ENCODE measurements around the gene TRRAP. TPM values are rescaled to one million over a fixed set of nuclear protein-coding genes. Genes with fewer than 3 reads are reported as not detected.

TRRAP gene
- total RNA-seq, 4 donors from 2014 or later = 15.2 to 18.8 (median 17.0) TPM

- DNase-seq = no peak
- Histone ChIP-seq H3K36me3 (peaks cover 0 to 79% of the 10 kb centered on the region in 2 donors), H3K4me1 (no peaks in the 10 kb centered on the region), H3K4me3 (no peak overlapping the region), H3K27me3 (no peaks in the 10 kb centered on the region), H3K9me3 (no peaks in the 10 kb centered on the region), H3K27ac (no peak overlapping the region)
- in situ Hi-C loops (cut with MboI; ENCODE audit: low sequenced_read_pairs in 4 of 4) (no loop called here), intact Hi-C loops (cut with DNase I; ENCODE audit: low total_unique reads) (no loop called here)
- ATAC-seq = no peak
- TF ChIP-seq POLR2A (IDR thresholded peaks at IDR 0.05) = no peak
- no peak for TF ChIP-seq CTCF (IDR thresholded peaks at IDR 0.05 in 4 of 5, conservative IDR thresholded peaks at IDR 0.05 in 1 of 5)
Measured at GRCh38 chr7:98996150-98996552, 117.8 kb downstream of the TRRAP start.

GRCh38 chr7:98997846-98998245 lies 119.5 kb downstream of the TRRAP start:
- no peak for ATAC-seq
- H3K9me3 ChIP-seq = no peaks in the 10 kb centered on the region
- H3K4me3 ChIP-seq = no peak overlapping the region
- H3K36me3 ChIP-seq = peaks cover 0 to 67% of the 10 kb centered on the region in 2 donors
- no peak overlapping the region for H3K27ac ChIP-seq
- intact Hi-C loops (cut with DNase I; ENCODE audit: low total_unique reads) (no loop called here), in situ Hi-C loops (cut with MboI; ENCODE audit: low sequenced_read_pairs in 4 of 4) (no loop called here)
- no peaks in the 10 kb centered on the region for H3K27me3 ChIP-seq
- DNase-seq = no peak
- H3K4me1 ChIP-seq = no peaks in the 10 kb centered on the region
- TF ChIP-seq POLR2A (IDR thresholded peaks at IDR 0.05) (no peak), CTCF (IDR thresholded peaks at IDR 0.05 in 4 of 5, conservative IDR thresholded peaks at IDR 0.05 in 1 of 5) (no peak)

GRCh38 chr7:98998821-98999725 lies 120.7 kb downstream of the TRRAP start:
- Histone ChIP-seq H3K4me1 (no peaks in the 10 kb centered on the region), H3K27ac (no peak overlapping the region), H3K27me3 (no peaks in the 10 kb centered on the region), H3K4me3 (no peak overlapping the region), H3K36me3 (peaks cover 0 to 59% of the 10 kb centered on the region in 2 donors), H3K9me3 (no peaks in the 10 kb centered on the region)
- no peak for ATAC-seq
- no peak for TF ChIP-seq CTCF (IDR thresholded peaks at IDR 0.05 in 4 of 5, conservative IDR thresholded peaks at IDR 0.05 in 1 of 5)
- TF ChIP-seq POLR2A (IDR thresholded peaks at IDR 0.05) = no peak
- DNase-seq = no peak
- in situ Hi-C loops (cut with MboI; ENCODE audit: low sequenced_read_pairs in 4 of 4) = no loop called here
- intact Hi-C loops (cut with DNase I; ENCODE audit: low total_unique reads) = no loop called here

- ATAC-seq = no peak
- H3K27ac ChIP-seq = no peak overlapping the region
Measured at GRCh38 chr7:99000196-99000903, 122.0 kb downstream of the TRRAP start.

More at GRCh38 chr7:99000196-99000903, 122.0 kb downstream of the TRRAP start:
- Histone ChIP-seq H3K4me3 (no peak overlapping the region), H3K36me3 (peaks cover 0 to 57% of the 10 kb centered on the region in 2 donors), H3K9me3 (no peaks in the 10 kb centered on the region), H3K27me3 (no peaks in the 10 kb centered on the region), H3K4me1 (no peaks in the 10 kb centered on the region)
- TF ChIP-seq CTCF (IDR thresholded peaks at IDR 0.05 in 4 of 5, conservative IDR thresholded peaks at IDR 0.05 in 1 of 5) (no peak), POLR2A (IDR thresholded peaks at IDR 0.05) (no peak)
- in situ Hi-C loops (cut with MboI; ENCODE audit: low sequenced_read_pairs in 4 of 4) (no loop called here), intact Hi-C loops (cut with DNase I; ENCODE audit: low total_unique reads) (no loop called here)
- no peak for DNase-seq
